ENCODE results near the gene RNF181.

DNA sequence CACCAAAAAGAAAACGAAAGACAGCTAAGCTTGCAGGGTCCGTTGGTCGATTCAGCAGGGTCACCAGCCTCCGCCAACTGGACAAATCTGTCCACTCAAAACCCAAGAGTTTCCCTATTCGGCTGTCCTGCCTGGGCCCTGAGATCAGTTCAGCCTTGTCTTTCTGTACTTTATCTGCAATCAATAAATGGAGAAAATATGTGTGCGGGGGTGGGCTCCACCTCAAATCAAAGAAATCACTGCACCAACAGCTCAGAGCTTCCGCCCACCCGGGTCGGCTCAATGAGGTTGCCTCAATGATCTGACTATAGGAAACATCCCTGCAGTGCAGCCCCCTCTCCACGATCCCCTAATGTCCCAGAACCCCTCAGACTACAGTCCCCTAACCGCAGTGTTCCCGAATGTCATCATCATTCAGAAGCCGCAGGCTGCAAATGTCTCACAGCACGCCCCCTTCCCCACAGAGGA, 34.7 kb upstream of the RNF181 start:
- no peak for TF ChIP-seq POLR2AphosphoS5 (IDR thresholded peaks at IDR 0.05; ENCODE audit: insufficient read depth, low read depth, low read length)
- TF ChIP-seq, protein P1, sequence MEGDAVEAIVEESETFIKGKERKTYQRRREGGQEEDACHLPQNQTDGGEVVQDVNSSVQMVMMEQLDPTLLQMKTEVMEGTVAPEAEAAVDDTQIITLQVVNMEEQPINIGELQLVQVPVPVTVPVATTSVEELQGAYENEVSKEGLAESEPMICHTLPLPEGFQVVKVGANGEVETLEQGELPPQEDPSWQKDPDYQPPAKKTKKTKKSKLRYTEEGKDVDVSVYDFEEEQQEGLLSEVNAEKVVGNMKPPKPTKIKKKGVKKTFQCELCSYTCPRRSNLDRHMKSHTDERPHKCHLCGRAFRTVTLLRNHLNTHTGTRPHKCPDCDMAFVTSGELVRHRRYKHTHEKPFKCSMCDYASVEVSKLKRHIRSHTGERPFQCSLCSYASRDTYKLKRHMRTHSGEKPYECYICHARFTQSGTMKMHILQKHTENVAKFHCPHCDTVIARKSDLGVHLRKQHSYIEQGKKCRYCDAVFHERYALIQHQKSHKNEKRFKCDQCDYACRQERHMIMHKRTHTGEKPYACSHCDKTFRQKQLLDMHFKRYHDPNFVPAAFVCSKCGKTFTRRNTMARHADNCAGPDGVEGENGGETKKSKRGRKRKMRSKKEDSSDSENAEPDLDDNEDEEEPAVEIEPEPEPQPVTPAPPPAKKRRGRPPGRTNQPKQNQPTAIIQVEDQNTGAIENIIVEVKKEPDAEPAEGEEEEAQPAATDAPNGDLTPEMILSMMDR (IDR thresholded peaks at IDR 0.05; ENCODE audit: extremely low read depth in 1 of 2, insufficient read depth in 1 of 2, low read depth in 1 of 2, low read length in 2 of 2) = no peak
- TF ChIP-seq POLR2A (IDR thresholded peaks at IDR 0.05; ENCODE audit: low read depth, low read length) = no peak
- TF ChIP-seq, protein P2, sequence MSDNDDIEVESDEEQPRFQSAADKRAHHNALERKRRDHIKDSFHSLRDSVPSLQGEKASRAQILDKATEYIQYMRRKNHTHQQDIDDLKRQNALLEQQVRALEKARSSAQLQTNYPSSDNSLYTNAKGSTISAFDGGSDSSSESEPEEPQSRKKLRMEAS (IDR thresholded peaks at IDR 0.05; ENCODE audit: insufficient read depth, insufficient read length) = no peak
- TF ChIP-seq EZH2 (IDR thresholded peaks at IDR 0.05; ENCODE audit: borderline replicate concordance, low read depth, low read length, severe bottlenecking) = no peak
- no peak for TF ChIP-seq FOS (IDR thresholded peaks at IDR 0.05; ENCODE audit: borderline replicate concordance, insufficient read depth, low read length)
- TF ChIP-seq MYC (IDR thresholded peaks at IDR 0.05; ENCODE audit: low read depth, low read length) = no peak
- no peak for TF ChIP-seq JUN (IDR thresholded peaks at IDR 0.05; ENCODE audit: borderline replicate concordance, insufficient read depth, insufficient read length, low read depth)

All from endothelial cell of umbilical vein (primary cell).